ENCODE measurements around the gene HTR1D.
"Not testable (repeated sequence)": the region's sequence is repeated elsewhere in the genome, so short reads cannot be mapped to it uniquely, and the experiment has no call there.

The HTR1D gene

GRCh38 chr1:23216771-23217420, 406 bp downstream of the HTR1D start:
- no peak for DNase-seq (ENCODE audit: low read depth)

- no peak for DNase-seq (ENCODE audit: low read depth)
These were observed 1.4 kb downstream of the HTR1D start for GRCh38 chr1:23215751-23216449.

- no peak for DNase-seq (ENCODE audit: low read depth)
These were observed 2.0 kb downstream of the HTR1D start for GRCh38 chr1:23215291-23215690.

- DNase-seq (ENCODE audit: low read depth): no peak
These were observed 2.7 kb downstream of the HTR1D start for GRCh38 chr1:23214640-23215039.

- no peak for DNase-seq (ENCODE audit: low read depth)
These were observed 5.3 kb downstream of the HTR1D start for GRCh38 chr1:23211955-23212354.

GRCh38 chr1:23210963-23211362, 6.3 kb downstream of the HTR1D start:
- no peak for DNase-seq (ENCODE audit: low read depth)

GRCh38 chr1:23210351-23210785, 6.9 kb downstream of the HTR1D start:
- no peak for DNase-seq (ENCODE audit: low read depth)

- DNase-seq (ENCODE audit: low read depth): no peak
These were observed 7.5 kb downstream of the HTR1D start for GRCh38 chr1:23209770-23210169.

GRCh38 chr1:23208527-23208926, 8.8 kb downstream of the HTR1D start:
- DNase-seq (ENCODE audit: low read depth): no peak

- DNase-seq (ENCODE audit: low read depth): not testable (repeated sequence)
These were observed 9.6 kb downstream of the HTR1D start for GRCh38 chr1:23207733-23208132.

GRCh38 chr1:23202263-23202749, 15.0 kb downstream of the HTR1D start:
- no peak for DNase-seq (ENCODE audit: low read depth)

GRCh38 chr1:23200883-23201282, 16.4 kb downstream of the HTR1D start:
- DNase-seq (ENCODE audit: low read depth): no peak

GRCh38 chr1:23198373-23198772, 18.9 kb downstream of the HTR1D start:
- DNase-seq (ENCODE audit: low read depth): peak; percentile 52

- peak; percentile 21 for DNase-seq (ENCODE audit: low read depth)
These were observed 20.5 kb downstream of the HTR1D start for GRCh38 chr1:23196627-23197328.

GRCh38 chr1:23194119-23194984, 22.9 kb downstream of the HTR1D start:
- DNase-seq (ENCODE audit: low read depth): peak; percentile 33

GRCh38 chr1:23193391-23194118, 23.7 kb downstream of the HTR1D start:
- no peak for DNase-seq (ENCODE audit: low read depth)

GRCh38 chr1:23191199-23191598, 26.1 kb downstream of the HTR1D start:
- DNase-seq (ENCODE audit: low read depth): no peak

GRCh38 chr1:23188936-23189452, 28.3 kb downstream of the HTR1D start:
- DNase-seq (ENCODE audit: low read depth): not testable (repeated sequence)

- no peak for DNase-seq (ENCODE audit: low read depth)
These were observed 28.8 kb downstream of the HTR1D start for GRCh38 chr1:23188434-23188884.

GRCh38 chr1:23187637-23188036, 29.7 kb downstream of the HTR1D start:
- no peak for DNase-seq (ENCODE audit: low read depth)

- no peak for DNase-seq (ENCODE audit: low read depth)
These were observed 31.9 kb downstream of the HTR1D start for GRCh38 chr1:23185381-23185780.

Measured in fibroblast of the conjunctiva (primary cell).